ENCODE results near the gene RCOR1.

- TF ChIP-seq CTCF (IDR thresholded peaks at IDR 0.05): no peak
- TF ChIP-seq EP300 (IDR thresholded peaks at IDR 0.05; ENCODE audit: low read depth): no peak
- TF ChIP-seq POLR2A (IDR thresholded peaks at IDR 0.05): no peak
Observed at GRCh38 chr14:102604183-102604582, 11.7 kb downstream of the RCOR1 start.

Data from transverse colon (tissue), 3 donors.